GM12878 (cell line): Measurements from ENCODE around the gene ZBTB4.

ENCODE experiments used
- CTCF ChIP-seq, 3 experiments: IDR thresholded peaks in 2 of 3; conservative IDR thresholded peaks in 1 of 3; 2 replicates each; pipeline ENCODE4 v1.5.1; 2011; ENCODE audit warnings: low read depth in 3 of 3, low read length in 3 of 3, mild to moderate bottlenecking in 3 of 3, control low read depth in 2 of 3, moderate library complexity in 2 of 3, inconsistent platforms in 1 of 3, mixed read lengths in 1 of 3; ENCODE audit not compliant: control insufficient read depth in 2 of 3, insufficient read depth in 1 of 3; ENCODE audit errors: extremely low read depth in 1 of 3
- NFIC ChIP-seq: IDR thresholded peaks from 2 replicates; pipeline ENCODE4 v1.6.1; 2012; ENCODE audit warnings: low read depth, mild to moderate bottlenecking, inconsistent platforms, low read length, moderate library complexity
- PBX3 ChIP-seq: IDR thresholded peaks from 2 replicates; pipeline ENCODE4 v1.6.1; 2011; ENCODE audit warnings: mild to moderate bottlenecking, low read depth, low read length, moderate library complexity; ENCODE audit not compliant: insufficient replicate concordance
- POLR2AphosphoS5 ChIP-seq: IDR thresholded peaks from 2 replicates; pipeline ENCODE4 v1.6.1; 2011; ENCODE audit warnings: mild to moderate bottlenecking, low read length, inconsistent platforms
- REST ChIP-seq: IDR thresholded peaks from 2 replicates; pipeline ENCODE4 v1.6.1; 2012; ENCODE audit warnings: mild to moderate bottlenecking, low read depth, low read length
- SMAD1 ChIP-seq: fragments of 450-650 bp; IDR thresholded peaks from 2 replicates; pipeline ENCODE4 v1.6.1; 2018; ENCODE audit warnings: mild to moderate bottlenecking, low read depth; ENCODE audit not compliant: partially characterized antibody
- SP1 ChIP-seq: IDR thresholded peaks from one replicate; pipeline ENCODE4 v1.6.1; 2011; ENCODE audit warnings: low read depth, low read length
- TAF1 ChIP-seq: IDR thresholded peaks from 2 replicates; pipeline ENCODE4 v1.6.1; 2011; ENCODE audit warnings: mild to moderate bottlenecking, low read depth, low read length, borderline replicate concordance
- TARDBP ChIP-seq: IDR thresholded peaks from 2 replicates; pipeline ENCODE4 v1.6.1; 2016; ENCODE audit warnings: borderline replicate concordance

GRCh38 chr17:7484919-7485377, 5.5 kb upstream of the ZBTB4 start:
- TF ChIP-seq PBX3 (no peak), CTCF (IDR thresholded peaks at IDR 0.05 in 2 of 3, conservative IDR thresholded peaks at IDR 0.05 in 1 of 3; ENCODE audit: control insufficient read depth in 2 of 3, extremely low read depth in 1 of 3, insufficient read depth in 1 of 3, low read depth in 3 of 3, low read length in 3 of 3) (0 out of 6 replicates have a peak, but pooled peaks of 1 of the 3 experiments have one; percentile 8), NFIC (no peak), TAF1 (no peak), REST (no peak), POLR2AphosphoS5 (no peak), SMAD1 (no peak), SP1 (no peak), TARDBP (no peak)
